Measurements from ENCODE around the gene C20orf96.

Gene C20orf96

DNA sequence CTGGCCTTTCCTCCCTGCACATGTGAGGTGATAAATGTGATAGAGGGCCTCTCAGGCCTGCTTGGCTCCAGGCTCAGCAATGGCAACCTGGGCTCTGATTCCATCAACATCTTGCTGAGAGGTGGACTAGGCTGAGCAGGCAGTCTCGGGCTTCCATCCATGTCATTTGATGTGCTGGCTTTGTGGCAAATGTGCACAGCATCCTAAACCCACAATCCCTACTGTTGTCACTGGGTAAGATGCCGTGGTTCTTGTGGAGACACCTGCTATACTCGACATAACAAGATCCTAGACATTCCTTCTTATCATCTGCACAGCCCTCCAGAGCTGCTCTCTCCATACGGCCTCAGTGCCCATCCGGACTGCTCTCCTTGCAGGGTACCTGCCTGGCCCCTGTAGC is 4.1 kb upstream of the C20orf96 start:
- TF ChIP-seq, protein P1, sequence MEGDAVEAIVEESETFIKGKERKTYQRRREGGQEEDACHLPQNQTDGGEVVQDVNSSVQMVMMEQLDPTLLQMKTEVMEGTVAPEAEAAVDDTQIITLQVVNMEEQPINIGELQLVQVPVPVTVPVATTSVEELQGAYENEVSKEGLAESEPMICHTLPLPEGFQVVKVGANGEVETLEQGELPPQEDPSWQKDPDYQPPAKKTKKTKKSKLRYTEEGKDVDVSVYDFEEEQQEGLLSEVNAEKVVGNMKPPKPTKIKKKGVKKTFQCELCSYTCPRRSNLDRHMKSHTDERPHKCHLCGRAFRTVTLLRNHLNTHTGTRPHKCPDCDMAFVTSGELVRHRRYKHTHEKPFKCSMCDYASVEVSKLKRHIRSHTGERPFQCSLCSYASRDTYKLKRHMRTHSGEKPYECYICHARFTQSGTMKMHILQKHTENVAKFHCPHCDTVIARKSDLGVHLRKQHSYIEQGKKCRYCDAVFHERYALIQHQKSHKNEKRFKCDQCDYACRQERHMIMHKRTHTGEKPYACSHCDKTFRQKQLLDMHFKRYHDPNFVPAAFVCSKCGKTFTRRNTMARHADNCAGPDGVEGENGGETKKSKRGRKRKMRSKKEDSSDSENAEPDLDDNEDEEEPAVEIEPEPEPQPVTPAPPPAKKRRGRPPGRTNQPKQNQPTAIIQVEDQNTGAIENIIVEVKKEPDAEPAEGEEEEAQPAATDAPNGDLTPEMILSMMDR (IDR thresholded peaks at IDR 0.05) = no peak
- H3K4me3 ChIP-seq (ENCODE audit: low read depth in 1 of 2, low read length in 1 of 2) = no peak overlapping the region

DNA sequence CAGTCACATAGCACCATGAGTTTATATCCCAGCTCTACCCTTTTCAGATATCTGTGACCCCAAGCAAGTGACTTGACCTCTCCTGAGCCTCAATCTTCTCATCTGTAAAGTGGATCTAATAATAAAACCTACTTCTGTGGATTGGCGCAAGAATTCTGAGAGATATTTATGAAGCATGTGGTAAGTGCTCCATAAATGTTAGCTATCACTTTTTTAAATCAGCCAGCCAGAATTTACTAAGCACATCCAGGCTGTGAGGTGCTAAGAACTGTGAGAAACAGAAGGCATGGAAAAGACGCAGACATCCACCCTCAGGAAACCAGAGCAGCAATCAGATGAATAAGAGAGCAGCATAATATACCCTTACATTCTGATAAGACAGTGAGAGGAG is 862 bp downstream of the C20orf96 start:
- H3K27ac ChIP-seq = peak overlapping the region; percentile 11
- TF ChIP-seq, protein P1 (IDR thresholded peaks at IDR 0.05) = no peak
- H3K9me3 ChIP-seq = no peaks in the 10 kb centered on the region
- H3K27me3 ChIP-seq = no peaks in the 10 kb centered on the region
- peak overlapping the region; percentile 64 to 66 for H3K4me3 ChIP-seq (ENCODE audit: low read depth in 1 of 2, low read length in 1 of 2)
- H3K4me1 ChIP-seq (ENCODE audit: control insufficient read depth in 1 of 2, insufficient read depth in 1 of 2, low read depth in 1 of 2, low read length in 1 of 2) = peaks cover 34 to 35% of the 10 kb centered on the region in 2 experiments
- no peaks in the 10 kb centered on the region for H3K36me3 ChIP-seq

More for the DNA sequence above, 4.1 kb upstream of the C20orf96 start:
- peaks cover 57 to 59% of the 10 kb centered on the region in 2 experiments for H3K4me1 ChIP-seq (ENCODE audit: control insufficient read depth in 1 of 2, insufficient read depth in 1 of 2, low read depth in 1 of 2, low read length in 1 of 2)
- no peaks in the 10 kb centered on the region for H3K27me3 ChIP-seq
- no peak overlapping the region for H3K27ac ChIP-seq
- no peaks in the 10 kb centered on the region for H3K9me3 ChIP-seq
- no peaks in the 10 kb centered on the region for H3K36me3 ChIP-seq

GRCh38 chr20:288956-289692 is 1.4 kb downstream of the C20orf96 start:
- H3K4me3 ChIP-seq (ENCODE audit: low read depth in 1 of 2, low read length in 1 of 2) = no peak overlapping the region

GRCh38 chr20:286508-286907 is 4.0 kb downstream of the C20orf96 start:
- H3K27me3 ChIP-seq = no peaks in the 10 kb centered on the region
- no peak overlapping the region for H3K27ac ChIP-seq
- no peak overlapping the region for H3K4me3 ChIP-seq (ENCODE audit: low read depth in 1 of 2, low read length in 1 of 2)
- H3K4me1 ChIP-seq (ENCODE audit: control insufficient read depth in 1 of 2, insufficient read depth in 1 of 2, low read depth in 1 of 2, low read length in 1 of 2) = peaks cover 10 to 14% of the 10 kb centered on the region in 2 experiments
- TF ChIP-seq, protein P1 (IDR thresholded peaks at IDR 0.05) = no peak
- no peaks in the 10 kb centered on the region for H3K9me3 ChIP-seq
- H3K36me3 ChIP-seq = no peaks in the 10 kb centered on the region

More at GRCh38 chr20:288956-289692, 1.4 kb downstream of the C20orf96 start:
- Histone ChIP-seq H3K27me3 (no peaks in the 10 kb centered on the region), H3K4me1 (ENCODE audit: control insufficient read depth in 1 of 2, insufficient read depth in 1 of 2, low read depth in 1 of 2, low read length in 1 of 2) (peaks cover 34 to 35% of the 10 kb centered on the region in 2 experiments), H3K36me3 (no peaks in the 10 kb centered on the region), H3K9me3 (no peaks in the 10 kb centered on the region), H3K27ac (no peak overlapping the region)
- TF ChIP-seq, protein P1 (IDR thresholded peaks at IDR 0.05) = no peak

DNA sequence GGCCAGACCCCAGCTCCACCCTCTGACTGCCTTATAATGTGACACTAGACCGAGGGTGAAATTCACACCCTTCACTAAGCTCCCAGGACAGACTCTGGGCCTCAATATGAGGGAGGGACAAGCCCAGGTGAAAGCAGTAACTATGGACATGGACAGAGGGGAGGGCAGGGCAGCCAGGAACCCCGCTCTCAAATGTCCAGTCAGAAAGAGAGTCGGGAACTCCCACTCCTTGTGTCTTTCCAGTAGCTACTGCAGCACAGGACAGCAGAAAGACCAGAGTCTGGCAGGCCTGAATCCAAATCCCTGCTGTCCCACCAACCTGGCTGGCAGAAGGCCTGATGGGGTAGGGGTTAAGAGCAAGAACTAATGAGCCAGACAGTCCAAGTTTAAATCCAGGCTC is 6.4 kb downstream of the C20orf96 start:
- H3K36me3 ChIP-seq = no peaks in the 10 kb centered on the region
- no peaks in the 10 kb centered on the region for H3K4me1 ChIP-seq (ENCODE audit: control insufficient read depth in 1 of 2, insufficient read depth in 1 of 2, low read depth in 1 of 2, low read length in 1 of 2)
- H3K27me3 ChIP-seq = no peaks in the 10 kb centered on the region
- H3K9me3 ChIP-seq = no peaks in the 10 kb centered on the region
- H3K27ac ChIP-seq = no peak overlapping the region
- H3K4me3 ChIP-seq (ENCODE audit: low read depth in 1 of 2, low read length in 1 of 2) = no peak overlapping the region
- TF ChIP-seq, protein P1 (IDR thresholded peaks at IDR 0.05) = no peak

Data from neutrophil (primary cell).